Psoas muscle (tissue), 8 donors: Measurements from ENCODE around the gene MTHFD2L. TPM values are rescaled to one million over a fixed set of nuclear protein-coding genes. Genes with fewer than 3 reads are reported as not detected.

Source experiments
- ATAC-seq, 4 donors: fragments of 200-7000 bp; cut with Tn5 transposase; one replicate each; pipeline ENCODE4 v1.9.1; 2020; ENCODE audit warnings: moderate library complexity in 3 of 4, mild to moderate bottlenecking in 2 of 4
- DNase-seq, 2 donors: peaks; one replicate each; pipeline ENCODE4 v3.0.0-alpha.2; 2020
- H3K27ac ChIP-seq: fragments of 200-600 bp; one replicate; pipeline ENCODE4 v1.8.0; 2022
- H3K27me3 ChIP-seq, 3 donors: fragments of 200-600 bp in 1 of 3; one replicate each; pipeline versions ENCODE4 v1.6.1 to v1.8.0; 2013 to 2022; ENCODE audit warnings: low read length in 2 of 3, mild to moderate bottlenecking in 2 of 3, moderate library complexity in 1 of 3; ENCODE audit not compliant: insufficient read depth in 3 of 3
- H3K36me3 ChIP-seq, 2 donors: fragments of 200-600 bp in 1 of 2; one replicate each; pipeline versions ENCODE4 v1.6.1 to v1.8.0; 2013 to 2022; ENCODE audit warnings: low read depth in 1 of 2, mild to moderate bottlenecking in 1 of 2, moderate library complexity in 1 of 2; ENCODE audit not compliant: insufficient read depth in 1 of 2
- H3K4me1 ChIP-seq: fragments of 200-600 bp; one replicate; pipeline ENCODE4 v1.8.0; 2022
- H3K4me3 ChIP-seq: fragments of 200-600 bp; one replicate; pipeline ENCODE4 v1.8.0; 2022; ENCODE audit warnings: mild to moderate bottlenecking
- H3K9me3 ChIP-seq: fragments of 200-600 bp; one replicate; pipeline ENCODE4 v1.8.0; 2022
- WGBS, 3 donors: extraction: QIAGEN DNeasy Blood & Tissue Kit; methylation state at CpG; one replicate each; pipeline versions ENCODE4 v1.1.6 to v1.1.7; 2013; 5-methylcytosine and 5-hydroxymethylcytosine counted together
- intact Hi-C, 2 donors: fragments of 100-400 bp; cut with DNase I; formaldehyde crosslinking; loops; one replicate each; pipeline versions ENCODE4 v1.11.0 to v1.14.2; 2022
- polyA plus RNA-seq, 3 donors: library from polyadenylated mRNA; stranded (reverse); fragments of 200-250 nt; gene quantifications; one replicate each; pipeline ENCODE4 v1.2.3, GENCODE V29; 2013
- total RNA-seq, 4 donors: library from RNA; stranded (reverse); fragmentation: NEBNext Ultra II Directional in 2 of 4; extraction: Animal tissue kit (Norgen Biotek cat#: 25700) in 2 of 4; gene quantifications; one replicate each; pipeline versions ENCODE4 v1.2.1 to v1.2.4, GENCODE V29; 2021 to 2023
- TF ChIP-seq, protein P1 (sequence below): fragments of 200-600 bp; IDR thresholded peaks from one replicate; pipeline ENCODE4 v1.8.0; 2022; ENCODE audit warnings: antibody characterized with exemption
- donor health status: healthy with polysubstance abuse.
- donor health status: DM: no; HTN: no; CAD: no; lungs with moderate emphysema.
- donor health status: Bipolar disorder and iron deficiency.
- donor health status: healthy.
- donor health status: DM: yes; HTN: yes; CAD: no.
- donor health status: DM: no; HTN: no; CAD: no.
- donor health status: DM: no; HTN: no; CAD: no.
- donor health status: DM: yes; HTN: yes; CAD: no.

MTHFD2L gene
- total and polyA plus RNA-seq, 7 donors, result 4.3 to 11.6 (median 9.0) TPM

DNA sequence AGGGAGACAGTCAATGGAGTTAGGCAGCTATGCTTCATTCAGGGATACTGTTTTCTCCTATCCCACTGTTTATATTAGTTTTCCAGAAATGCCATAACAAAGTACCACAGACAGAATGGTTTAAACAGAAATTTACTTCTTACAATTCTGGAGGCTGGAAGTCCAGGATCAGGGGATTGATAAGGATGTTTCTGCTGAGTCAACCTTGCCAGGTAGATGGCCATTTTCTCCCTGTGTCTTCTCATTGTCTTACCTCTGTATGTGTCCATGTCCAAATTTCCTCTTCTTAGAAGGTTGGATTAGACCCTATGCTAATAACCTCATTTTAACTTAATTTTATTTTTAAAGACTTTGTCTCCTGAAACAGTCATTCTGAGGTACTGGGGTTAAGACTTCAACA lies 129.9 kb downstream of the MTHFD2L start:
- H3K4me3 ChIP-seq, result no peak overlapping the region
- H3K4me1 ChIP-seq, result no peaks in the 10 kb centered on the region
- H3K27me3 ChIP-seq, result no peaks in the 10 kb centered on the region
- ATAC-seq, result no peak
- no peak for DNase-seq
- H3K9me3 ChIP-seq, result no peaks in the 10 kb centered on the region
- no peaks in the 10 kb centered on the region for H3K36me3 ChIP-seq
- TF ChIP-seq, protein P1, sequence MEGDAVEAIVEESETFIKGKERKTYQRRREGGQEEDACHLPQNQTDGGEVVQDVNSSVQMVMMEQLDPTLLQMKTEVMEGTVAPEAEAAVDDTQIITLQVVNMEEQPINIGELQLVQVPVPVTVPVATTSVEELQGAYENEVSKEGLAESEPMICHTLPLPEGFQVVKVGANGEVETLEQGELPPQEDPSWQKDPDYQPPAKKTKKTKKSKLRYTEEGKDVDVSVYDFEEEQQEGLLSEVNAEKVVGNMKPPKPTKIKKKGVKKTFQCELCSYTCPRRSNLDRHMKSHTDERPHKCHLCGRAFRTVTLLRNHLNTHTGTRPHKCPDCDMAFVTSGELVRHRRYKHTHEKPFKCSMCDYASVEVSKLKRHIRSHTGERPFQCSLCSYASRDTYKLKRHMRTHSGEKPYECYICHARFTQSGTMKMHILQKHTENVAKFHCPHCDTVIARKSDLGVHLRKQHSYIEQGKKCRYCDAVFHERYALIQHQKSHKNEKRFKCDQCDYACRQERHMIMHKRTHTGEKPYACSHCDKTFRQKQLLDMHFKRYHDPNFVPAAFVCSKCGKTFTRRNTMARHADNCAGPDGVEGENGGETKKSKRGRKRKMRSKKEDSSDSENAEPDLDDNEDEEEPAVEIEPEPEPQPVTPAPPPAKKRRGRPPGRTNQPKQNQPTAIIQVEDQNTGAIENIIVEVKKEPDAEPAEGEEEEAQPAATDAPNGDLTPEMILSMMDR, result no peak
- no peak overlapping the region for H3K27ac ChIP-seq
- intact Hi-C loops, result no loop called here

DNA sequence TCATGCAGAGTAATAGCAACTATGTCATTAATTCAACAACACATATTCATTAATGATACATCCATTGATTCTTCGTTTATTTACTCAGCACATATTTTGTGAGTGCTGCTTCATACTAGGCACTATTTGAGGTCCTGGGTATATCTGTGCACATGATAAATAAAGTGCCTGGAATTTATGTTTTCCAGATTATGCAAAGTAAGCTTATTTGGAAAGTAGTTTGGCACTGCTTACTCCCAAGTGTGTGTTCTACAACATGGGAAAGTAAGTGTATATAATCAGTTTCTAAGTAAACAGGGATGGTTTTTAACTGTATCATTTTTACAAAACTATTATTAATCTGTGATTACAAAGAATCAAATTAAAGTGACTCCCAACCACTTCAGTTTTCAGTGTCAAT lies 133.6 kb downstream of the MTHFD2L start:
- Histone ChIP-seq H3K9me3 (no peaks in the 10 kb centered on the region), H3K27ac (no peak overlapping the region), H3K4me1 (no peaks in the 10 kb centered on the region), H3K36me3 (no peaks in the 10 kb centered on the region), H3K27me3 (no peaks in the 10 kb centered on the region), H3K4me3 (no peak overlapping the region)
- 89 to 97% (median 89%) methylated on average over 1 of the region's 1 CpG for WGBS, 3 donors
- TF ChIP-seq, protein P1, result no peak
- ATAC-seq, result no peak
- intact Hi-C loops, result no loop called here
- DNase-seq, result no peak

DNA sequence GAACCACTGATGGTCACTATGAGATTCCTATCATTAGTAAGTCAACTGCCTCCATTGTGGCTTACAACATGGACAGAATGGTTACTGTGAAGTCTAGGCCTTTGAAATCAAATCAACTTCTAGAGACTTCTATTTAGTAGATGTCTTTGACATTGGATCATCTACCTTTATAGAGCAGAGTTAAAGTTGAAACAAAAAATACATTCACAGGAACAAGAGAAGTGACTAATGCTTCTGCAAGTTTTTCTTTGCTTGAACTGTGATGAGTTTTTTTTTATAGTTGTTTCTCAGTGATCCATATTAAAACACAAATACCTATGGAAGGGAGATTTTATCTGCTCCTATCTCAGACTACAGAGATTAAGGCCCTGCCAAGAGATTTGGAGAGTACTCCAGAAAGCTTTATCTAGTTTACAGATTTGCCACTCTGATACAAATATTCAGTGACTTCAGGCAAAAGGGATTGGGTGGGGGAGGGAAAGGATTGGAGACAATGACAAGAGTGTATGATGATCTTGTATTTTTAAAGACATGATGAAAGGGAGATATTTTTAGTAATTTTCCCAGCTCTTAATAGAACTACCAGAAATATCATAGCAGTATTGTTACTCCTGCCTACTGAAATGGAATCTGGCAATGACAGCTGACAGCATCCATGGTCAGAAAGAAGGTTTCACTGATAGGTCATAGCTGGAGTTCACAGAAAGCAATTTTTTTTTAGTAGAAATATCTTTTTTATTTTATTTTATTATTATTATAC lies 134.4 kb downstream of the MTHFD2L start:
- no peaks in the 10 kb centered on the region for H3K36me3 ChIP-seq
- ATAC-seq (no peak), DNase-seq (no peak)
- intact Hi-C loops, result no loop called here
- TF ChIP-seq, protein P1, result no peak
- no peaks in the 10 kb centered on the region for H3K9me3 ChIP-seq
- no peak overlapping the region for H3K27ac ChIP-seq
- H3K4me1 ChIP-seq, result no peaks in the 10 kb centered on the region
- H3K27me3 ChIP-seq, result no peaks in the 10 kb centered on the region
- no peak overlapping the region for H3K4me3 ChIP-seq

DNA sequence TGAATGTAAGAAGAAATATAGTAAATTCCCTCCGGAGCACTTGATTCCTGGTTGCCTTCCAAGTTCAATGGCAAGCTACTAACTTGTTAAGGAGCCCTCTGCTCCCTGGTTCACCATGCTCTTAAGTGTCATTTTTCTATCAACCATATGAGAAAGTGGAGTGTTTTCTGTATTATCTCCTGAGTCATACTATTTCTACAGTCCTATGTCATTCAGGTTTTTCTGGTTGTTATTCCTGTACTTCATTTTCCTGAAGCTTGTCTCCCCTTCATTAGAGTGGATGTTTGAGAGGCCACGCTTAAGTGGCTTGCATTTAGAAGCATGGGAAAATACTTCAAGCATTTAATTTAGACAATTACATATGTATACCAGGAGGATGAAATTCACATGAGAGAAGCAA lies 135.6 kb downstream of the MTHFD2L start:
- Histone ChIP-seq H3K36me3 (no peaks in the 10 kb centered on the region), H3K4me1 (no peaks in the 10 kb centered on the region), H3K27me3 (no peaks in the 10 kb centered on the region), H3K9me3 (no peaks in the 10 kb centered on the region), H3K4me3 (no peak overlapping the region), H3K27ac (no peak overlapping the region)
- DNase-seq, result no peak
- intact Hi-C loops, result no loop called here
- WGBS, 3 donors, result 75 to 85% (median 79%) methylated on average over 2 of the region's 2 CpGs
- no peak for ATAC-seq
- TF ChIP-seq, protein P1, result no peak

DNA sequence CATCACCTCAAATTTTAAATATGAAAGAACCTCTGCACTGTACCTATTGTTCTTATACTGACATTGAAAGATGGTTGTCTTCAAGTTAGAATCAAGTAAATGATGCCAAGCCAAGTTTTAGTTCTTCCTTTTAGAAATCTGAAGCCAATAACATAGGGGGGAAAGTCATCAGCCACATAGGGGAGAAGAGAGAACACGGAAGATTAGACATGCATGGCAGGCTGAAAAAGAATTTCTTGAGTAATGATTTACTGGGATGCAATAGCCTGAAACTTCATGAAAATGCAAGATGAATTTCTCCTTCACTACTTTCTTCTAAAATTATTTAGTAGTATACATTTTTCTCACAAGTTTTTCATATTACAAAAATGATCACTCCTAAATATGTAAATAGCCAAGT lies 136.8 kb downstream of the MTHFD2L start:
- Histone ChIP-seq H3K27ac (no peak overlapping the region), H3K4me1 (no peaks in the 10 kb centered on the region), H3K36me3 (no peaks in the 10 kb centered on the region), H3K27me3 (no peaks in the 10 kb centered on the region), H3K9me3 (no peaks in the 10 kb centered on the region), H3K4me3 (no peak overlapping the region)
- 70 to 83% (median 74%) methylated on average over 1 of the region's 1 CpG for WGBS, 3 donors
- intact Hi-C loops, result no loop called here
- TF ChIP-seq, protein P1, result no peak
- no peak for DNase-seq
- ATAC-seq, result no peak
